K562 (cell line): ENCODE measurements around the gene VPS13D. TPM values are rescaled to one million over a fixed set of nuclear protein-coding genes. Genes with fewer than 3 reads are reported as not detected.

ENCODE experiments used
- LARP7 ChIP-seq: fragments of 450-650 bp; IDR thresholded peaks from 2 replicates; pipeline ENCODE4 v1.6.1; 2016
- SAFB2 ChIP-seq: fragments of 200-400 bp; formaldehyde crosslinking; IDR thresholded peaks from 2 replicates; pipeline ENCODE4 v1.6.1; 2018; ENCODE audit warnings: borderline replicate concordance, low read length, low read depth, moderate library complexity; ENCODE audit not compliant: severe bottlenecking
- SUPT5H ChIP-seq: fragments of 450-650 bp; IDR thresholded peaks from 2 replicates; pipeline ENCODE4 v1.6.1; 2016
- ZNF217 ChIP-seq: sonication (generic); formaldehyde crosslinking; IDR thresholded peaks from 2 replicates; pipeline ENCODE4 v1.8.0; 2022; ENCODE audit warnings: mild to moderate bottlenecking, missing genetic modification reagents
- ZNF24 ChIP-seq: fragments of 450-650 bp; IDR thresholded peaks from 2 replicates; pipeline ENCODE4 v1.6.1; 2016
- ZNF696 ChIP-seq: fragments of 250-450 bp; sonication (Bioruptor Pico); conservative IDR thresholded peaks from 2 replicates; pipeline ENCODE4 v1.4.0; 2020; ENCODE audit warnings: mild to moderate bottlenecking, moderate library complexity
- ZNF830 ChIP-seq: fragments of 250-450 bp; sonication (Bioruptor Pico); IDR thresholded peaks from 2 replicates; pipeline ENCODE4 v1.5.0; 2021; ENCODE audit warnings: mild to moderate bottlenecking
- polyA plus RNA-seq, 8 experiments: library from polyadenylated mRNA; depleted of rRNA in 4 of 8; stranded (reverse) in 5 of 8; unstranded in 3 of 8; fragments of >200 nt; fragmentation: Nextera tagmentation in 2 of 8; fragmentation: Illumina TruSeq in 1 of 8; extraction: Ambion mirVana in 2 of 8; extraction: Trizol in 1 of 8; gene quantifications; 2 replicates each; pipeline versions ENCODE4 v1.2.1 to v1.2.3, GENCODE V29; 2011 to 2014; ENCODE audit warnings: inconsistent platforms in 1 of 8, missing spikeins in 1 of 8
- total RNA-seq, 7 experiments: library from RNA; depleted of rRNA in 6 of 7; stranded (reverse); fragments of >200 nt in 6 of 7; fragmentation: Illumina TruSeq in 2 of 7; extraction: Trizol in 2 of 7; gene quantifications; 2 replicates each; pipeline versions ENCODE4 v1.2.1 to v1.2.3, GENCODE V29; 2011 to 2021; ENCODE audit warnings: low replicate concordance in 1 of 7
- TF ChIP-seq, protein P1 (sequence below), 2 experiments: fragments of 450-650 bp; IDR thresholded peaks; 2 replicates each; pipeline ENCODE4 v1.6.1; 2016; ENCODE audit warnings: mild to moderate bottlenecking in 2 of 2, borderline replicate concordance in 1 of 2, low read depth in 1 of 2, moderate library complexity in 1 of 2
- TF ChIP-seq, protein P2 (sequence below): fragments of 200-800 bp; sonication (Bioruptor generic); IDR thresholded peaks from 2 replicates; pipeline ENCODE4 v1.6.1; 2016; ENCODE audit warnings: missing genetic modification characterization, missing compliant biosample characterization
- TF ChIP-seq, protein P3 (sequence below): fragments of 250-450 bp; sonication (Bioruptor Pico); IDR thresholded peaks from 2 replicates; pipeline ENCODE4 v1.6.1; 2021; ENCODE audit warnings: mild to moderate bottlenecking
- TF ChIP-seq, protein P4 (sequence below): fragments of 250-450 bp; sonication (Bioruptor Pico); IDR thresholded peaks from 2 replicates; pipeline ENCODE4 v1.9.0; 2021; ENCODE audit warnings: mild to moderate bottlenecking, inconsistent platforms

Gene VPS13D
- total and polyA plus RNA-seq, 9 of the 15 experiments (the other 6 are each of a cell fraction or from before 2014, with no cell fraction given): 6.1 to 51.5 (median 38.5) TPM

DNA sequence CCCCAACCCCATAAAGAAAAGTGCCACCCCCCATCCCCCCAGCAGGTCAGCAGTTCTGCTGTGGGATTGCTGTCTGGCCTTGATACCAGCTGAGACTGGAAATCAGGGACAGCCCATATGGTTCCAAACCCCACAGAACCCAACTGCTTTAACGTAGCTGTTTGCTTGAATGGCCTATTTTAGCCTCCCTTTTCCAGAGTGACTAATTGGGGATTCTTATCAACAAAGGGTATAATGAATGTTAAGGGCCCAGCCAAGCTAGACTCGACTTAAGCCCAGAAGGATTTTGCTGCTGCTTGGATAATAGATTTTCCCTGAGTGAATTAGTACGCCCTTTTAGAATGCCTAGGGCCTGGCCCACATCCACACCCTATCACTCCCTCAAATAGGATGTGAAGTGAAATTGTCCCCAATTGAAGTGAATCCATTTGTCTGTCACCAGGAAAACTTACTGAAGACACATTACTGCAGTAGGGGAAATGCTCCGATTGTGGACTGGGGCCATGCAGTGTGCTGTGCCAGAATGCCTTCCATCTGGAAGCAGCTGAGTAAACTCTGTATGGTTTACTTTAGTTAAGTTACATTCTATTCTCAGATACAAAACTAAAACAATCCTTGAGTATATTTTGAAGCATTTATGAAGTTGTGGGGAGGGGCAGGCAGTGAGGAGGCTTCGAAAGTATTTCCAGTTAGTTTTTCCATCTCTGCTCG lies 231.2 kb downstream of the VPS13D start (continued):
- no peak for TF ChIP-seq ZNF696 (CRISPR knock-in tag)
- TF ChIP-seq, protein P1, sequence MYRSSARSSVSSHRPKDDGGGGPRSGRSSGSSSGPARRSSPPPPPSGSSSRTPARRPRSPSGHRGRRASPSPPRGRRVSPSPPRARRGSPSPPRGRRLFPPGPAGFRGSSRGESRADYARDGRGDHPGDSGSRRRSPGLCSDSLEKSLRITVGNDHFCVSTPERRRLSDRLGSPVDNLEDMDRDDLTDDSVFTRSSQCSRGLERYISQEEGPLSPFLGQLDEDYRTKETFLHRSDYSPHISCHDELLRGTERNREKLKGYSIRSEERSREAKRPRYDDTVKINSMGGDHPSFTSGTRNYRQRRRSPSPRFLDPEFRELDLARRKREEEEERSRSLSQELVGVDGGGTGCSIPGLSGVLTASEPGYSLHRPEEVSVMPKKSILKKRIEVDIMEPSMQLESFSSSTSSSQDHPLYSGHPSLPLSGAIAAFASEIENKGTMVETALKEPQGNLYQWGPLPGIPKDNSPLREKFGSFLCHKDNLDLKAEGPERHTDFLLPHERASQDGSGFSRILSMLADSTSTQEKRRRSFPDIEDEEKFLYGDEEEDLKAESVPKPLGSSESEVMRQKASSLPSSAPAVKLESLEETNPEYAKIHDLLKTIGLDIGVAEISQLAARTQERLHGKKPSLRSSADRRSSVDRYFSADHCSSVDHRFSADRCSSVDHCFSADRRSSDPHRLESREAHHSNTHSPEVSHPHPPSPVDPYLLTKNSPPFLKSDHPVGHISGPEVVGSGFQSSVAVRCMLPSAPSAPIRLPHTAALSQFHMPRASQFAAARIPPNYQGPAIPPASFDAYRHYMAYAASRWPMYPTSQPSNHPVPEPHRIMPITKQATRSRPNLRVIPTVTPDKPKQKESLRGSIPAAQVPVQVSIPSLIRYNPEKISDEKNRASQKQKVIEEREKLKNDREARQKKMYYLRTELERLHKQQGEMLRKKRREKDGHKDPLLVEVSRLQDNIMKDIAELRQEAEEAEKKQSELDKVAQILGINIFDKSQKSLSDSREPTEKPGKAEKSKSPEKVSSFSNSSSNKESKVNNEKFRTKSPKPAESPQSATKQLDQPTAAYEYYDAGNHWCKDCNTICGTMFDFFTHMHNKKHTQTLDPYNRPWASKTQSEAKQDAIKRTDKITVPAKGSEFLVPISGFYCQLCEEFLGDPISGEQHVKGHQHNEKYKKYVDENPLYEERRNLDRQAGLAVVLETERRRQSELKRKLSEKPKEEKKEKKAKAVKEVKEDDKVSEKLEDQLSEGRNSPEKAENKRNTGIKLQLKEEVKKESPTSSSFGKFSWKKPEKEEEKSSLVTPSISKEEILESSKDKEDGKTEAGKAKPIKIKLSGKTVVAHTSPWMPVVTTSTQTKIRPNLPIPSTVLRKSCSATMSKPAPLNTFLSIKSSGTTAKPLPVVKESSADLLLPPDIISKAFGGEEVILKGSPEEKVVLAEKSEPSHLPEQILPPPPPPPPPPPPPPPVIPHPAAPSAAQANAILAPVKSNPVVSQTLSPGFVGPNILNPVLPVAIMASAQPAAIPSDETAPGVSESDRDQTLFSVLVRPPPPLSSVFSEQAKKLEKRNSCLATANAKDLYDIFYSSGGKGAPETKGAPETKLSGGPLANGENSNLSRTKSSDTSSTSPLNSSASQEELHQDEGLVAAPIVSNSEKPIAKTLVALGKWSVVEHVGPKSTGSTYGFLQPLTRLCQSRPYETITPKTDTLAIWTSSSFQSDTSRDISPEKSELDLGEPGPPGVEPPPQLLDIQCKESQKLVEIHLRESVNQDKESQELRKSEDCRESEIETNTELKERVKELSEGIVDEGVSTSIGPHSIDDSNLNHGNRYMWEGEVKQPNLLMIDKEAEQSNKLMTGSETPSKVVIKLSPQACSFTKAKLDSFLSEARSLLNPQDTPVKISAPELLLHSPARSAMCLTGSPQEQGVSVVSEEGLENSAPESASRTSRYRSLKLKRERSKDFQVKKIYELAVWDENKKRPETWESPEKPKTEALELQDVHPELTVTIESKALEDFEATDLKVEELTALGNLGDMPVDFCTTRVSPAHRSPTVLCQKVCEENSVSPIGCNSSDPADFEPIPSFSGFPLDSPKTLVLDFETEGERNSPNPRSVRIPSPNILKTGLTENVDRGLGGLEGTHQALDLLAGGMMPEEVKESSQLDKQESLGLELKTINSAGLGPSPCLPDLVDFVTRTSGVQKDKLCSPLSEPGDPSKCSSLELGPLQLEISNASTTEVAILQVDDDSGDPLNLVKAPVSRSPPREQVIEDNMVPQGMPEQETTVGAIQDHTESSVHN (IDR thresholded peaks at IDR 0.05; ENCODE audit: borderline replicate concordance in 1 of 2, low read depth in 1 of 2): no peak
- no peak for TF ChIP-seq ZNF830 (CRISPR knock-in tag)
- TF ChIP-seq SUPT5H: no peak
- no peak for TF ChIP-seq ZNF24
- no peak for TF ChIP-seq ZNF217 (CRISPR knock-in tag)
- no peak for TF ChIP-seq SAFB2
- no peak for TF ChIP-seq LARP7
- TF ChIP-seq, protein P2, sequence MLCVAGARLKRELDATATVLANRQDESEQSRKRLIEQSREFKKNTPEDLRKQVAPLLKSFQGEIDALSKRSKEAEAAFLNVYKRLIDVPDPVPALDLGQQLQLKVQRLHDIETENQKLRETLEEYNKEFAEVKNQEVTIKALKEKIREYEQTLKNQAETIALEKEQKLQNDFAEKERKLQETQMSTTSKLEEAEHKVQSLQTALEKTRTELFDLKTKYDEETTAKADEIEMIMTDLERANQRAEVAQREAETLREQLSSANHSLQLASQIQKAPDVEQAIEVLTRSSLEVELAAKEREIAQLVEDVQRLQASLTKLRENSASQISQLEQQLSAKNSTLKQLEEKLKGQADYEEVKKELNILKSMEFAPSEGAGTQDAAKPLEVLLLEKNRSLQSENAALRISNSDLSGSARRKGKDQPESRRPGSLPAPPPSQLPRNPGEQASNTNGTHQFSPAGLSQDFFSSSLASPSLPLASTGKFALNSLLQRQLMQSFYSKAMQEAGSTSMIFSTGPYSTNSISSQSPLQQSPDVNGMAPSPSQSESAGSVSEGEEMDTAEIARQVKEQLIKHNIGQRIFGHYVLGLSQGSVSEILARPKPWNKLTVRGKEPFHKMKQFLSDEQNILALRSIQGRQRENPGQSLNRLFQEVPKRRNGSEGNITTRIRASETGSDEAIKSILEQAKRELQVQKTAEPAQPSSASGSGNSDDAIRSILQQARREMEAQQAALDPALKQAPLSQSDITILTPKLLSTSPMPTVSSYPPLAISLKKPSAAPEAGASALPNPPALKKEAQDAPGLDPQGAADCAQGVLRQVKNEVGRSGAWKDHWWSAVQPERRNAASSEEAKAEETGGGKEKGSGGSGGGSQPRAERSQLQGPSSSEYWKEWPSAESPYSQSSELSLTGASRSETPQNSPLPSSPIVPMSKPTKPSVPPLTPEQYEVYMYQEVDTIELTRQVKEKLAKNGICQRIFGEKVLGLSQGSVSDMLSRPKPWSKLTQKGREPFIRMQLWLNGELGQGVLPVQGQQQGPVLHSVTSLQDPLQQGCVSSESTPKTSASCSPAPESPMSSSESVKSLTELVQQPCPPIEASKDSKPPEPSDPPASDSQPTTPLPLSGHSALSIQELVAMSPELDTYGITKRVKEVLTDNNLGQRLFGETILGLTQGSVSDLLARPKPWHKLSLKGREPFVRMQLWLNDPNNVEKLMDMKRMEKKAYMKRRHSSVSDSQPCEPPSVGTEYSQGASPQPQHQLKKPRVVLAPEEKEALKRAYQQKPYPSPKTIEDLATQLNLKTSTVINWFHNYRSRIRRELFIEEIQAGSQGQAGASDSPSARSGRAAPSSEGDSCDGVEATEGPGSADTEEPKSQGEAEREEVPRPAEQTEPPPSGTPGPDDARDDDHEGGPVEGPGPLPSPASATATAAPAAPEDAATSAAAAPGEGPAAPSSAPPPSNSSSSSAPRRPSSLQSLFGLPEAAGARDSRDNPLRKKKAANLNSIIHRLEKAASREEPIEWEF (CRISPR knock-in tag): no peak
- TF ChIP-seq, protein P3, sequence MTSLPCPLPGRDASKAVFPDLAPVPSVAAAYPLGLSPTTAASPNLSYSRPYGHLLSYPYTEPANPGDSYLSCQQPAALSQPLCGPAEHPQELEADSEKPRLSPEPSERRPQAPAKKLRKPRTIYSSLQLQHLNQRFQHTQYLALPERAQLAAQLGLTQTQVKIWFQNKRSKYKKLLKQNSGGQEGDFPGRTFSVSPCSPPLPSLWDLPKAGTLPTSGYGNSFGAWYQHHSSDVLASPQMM (CRISPR knock-in tag): no peak
- TF ChIP-seq, protein P4, sequence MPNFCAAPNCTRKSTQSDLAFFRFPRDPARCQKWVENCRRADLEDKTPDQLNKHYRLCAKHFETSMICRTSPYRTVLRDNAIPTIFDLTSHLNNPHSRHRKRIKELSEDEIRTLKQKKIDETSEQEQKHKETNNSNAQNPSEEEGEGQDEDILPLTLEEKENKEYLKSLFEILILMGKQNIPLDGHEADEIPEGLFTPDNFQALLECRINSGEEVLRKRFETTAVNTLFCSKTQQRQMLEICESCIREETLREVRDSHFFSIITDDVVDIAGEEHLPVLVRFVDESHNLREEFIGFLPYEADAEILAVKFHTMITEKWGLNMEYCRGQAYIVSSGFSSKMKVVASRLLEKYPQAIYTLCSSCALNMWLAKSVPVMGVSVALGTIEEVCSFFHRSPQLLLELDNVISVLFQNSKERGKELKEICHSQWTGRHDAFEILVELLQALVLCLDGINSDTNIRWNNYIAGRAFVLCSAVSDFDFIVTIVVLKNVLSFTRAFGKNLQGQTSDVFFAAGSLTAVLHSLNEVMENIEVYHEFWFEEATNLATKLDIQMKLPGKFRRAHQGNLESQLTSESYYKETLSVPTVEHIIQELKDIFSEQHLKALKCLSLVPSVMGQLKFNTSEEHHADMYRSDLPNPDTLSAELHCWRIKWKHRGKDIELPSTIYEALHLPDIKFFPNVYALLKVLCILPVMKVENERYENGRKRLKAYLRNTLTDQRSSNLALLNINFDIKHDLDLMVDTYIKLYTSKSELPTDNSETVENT (CRISPR knock-in tag): no peak
